SHP77 (cell line): ENCODE results near the gene FBN1.

Source experiments
- DNase-seq, 2 experiments: peaks; one replicate each; lab custom pipeline; 2025; lab: John Stamatoyannopoulos, UW

FBN1 gene

GRCh38 chr15:48645558-48646330, at the start of gene FBN1:
FBN1 (minus strand) TSS chr15:48645709; CDS start chr15:48644769, 940 bp downstream.
- no peak for DNase-seq

GRCh38 chr15:48693484-48693883, 48.0 kb upstream of the FBN1 start:
- DNase-seq, result no peak

GRCh38 chr15:48688493-48688892, 43.0 kb upstream of the FBN1 start:
- DNase-seq, result no peak

- no peak for DNase-seq
These were observed 38.7 kb upstream of the FBN1 start for GRCh38 chr15:48683991-48684765.

- no peak for DNase-seq
These were observed 37.6 kb upstream of the FBN1 start for GRCh38 chr15:48682942-48683651.

GRCh38 chr15:48681353-48681752, 35.8 kb upstream of the FBN1 start:
- DNase-seq, result no peak

- no peak for DNase-seq
These were observed 35.3 kb upstream of the FBN1 start for GRCh38 chr15:48680841-48681240.

- DNase-seq, result no peak
These were observed 34.4 kb upstream of the FBN1 start for GRCh38 chr15:48679952-48680351.

- DNase-seq, result no peak
These were observed 33.3 kb upstream of the FBN1 start for GRCh38 chr15:48678851-48679250.

GRCh38 chr15:48677821-48678220, 32.3 kb upstream of the FBN1 start:
- DNase-seq, result no peak

- no peak for DNase-seq
These were observed 29.9 kb upstream of the FBN1 start for GRCh38 chr15:48675436-48675835.

GRCh38 chr15:48674876-48675275, 29.4 kb upstream of the FBN1 start:
- no peak for DNase-seq

GRCh38 chr15:48672206-48672605, 26.7 kb upstream of the FBN1 start:
- DNase-seq, result no peak

GRCh38 chr15:48671103-48672022, 25.9 kb upstream of the FBN1 start:
- no peak for DNase-seq

- DNase-seq, result no peak
These were observed 22.2 kb upstream of the FBN1 start for GRCh38 chr15:48667701-48668100.

GRCh38 chr15:48664436-48664835, 18.9 kb upstream of the FBN1 start:
- no peak for DNase-seq

- no peak for DNase-seq
These were observed 12.6 kb upstream of the FBN1 start for GRCh38 chr15:48657950-48658591.

- no peak for DNase-seq
These were observed 9.3 kb upstream of the FBN1 start for GRCh38 chr15:48654801-48655200.

- no peak for DNase-seq
These were observed 8.6 kb upstream of the FBN1 start for GRCh38 chr15:48653913-48654670.

GRCh38 chr15:48653216-48653615, 7.7 kb upstream of the FBN1 start:
- no peak for DNase-seq
